Measurements from ENCODE around the gene UQCC5. TPM values are rescaled to one million over a fixed set of nuclear protein-coding genes. Genes with fewer than 3 reads are reported as not detected.
A peak's percentile ranks its signal among the peaks of the same experiment; 100 is the strongest.

UQCC5 gene
- polyA plus RNA-seq, 1 of the 3 experiments (the other 2 are of a cell fraction) = 124 TPM

GRCh38 chr3:52494886-52495495 is 41.4 kb upstream of the UQCC5 start, which contains the start of gene STAB1:
Gene STAB1 (plus strand): TSS chr3:52495338. CDS start chr3:52495414, 76 bp downstream.
- Histone ChIP-seq H3K4me2 (no peak within 1 kb of the TSS), H3K4me1 (ENCODE audit: control insufficient read depth in 1 of 2, insufficient read depth in 2 of 2, low read depth in 1 of 2, low read length in 1 of 2) (peaks cover 3 to 12% of the 10 kb centered on the region in 2 experiments; a peak in 2 of 4 replicates), H3F3A (replicated peaks; ENCODE audit: insufficient read depth) (no peaks in the 10 kb centered on the region), H3K79me2 (ENCODE audit: insufficient read depth) (no peaks in the 10 kb centered on the region), H3K27ac (ENCODE audit: low read depth in 2 of 2, low read length in 1 of 2) (no peak within 1 kb of the TSS), H4K20me1 (ENCODE audit: insufficient read depth) (no peaks in the 10 kb centered on the region), H3K9me3 (no peaks in the 10 kb centered on the region), H3K36me3 (replicated peaks in 1 of 2; ENCODE audit: control insufficient read depth in 1 of 2, insufficient read depth in 2 of 2, low read length in 1 of 2) (peaks cover 4 to 27% of the 10 kb centered on the region in 2 experiments), H3K4me3 (ENCODE audit: low read depth in 2 of 2, low read length in 1 of 2) (no peak within 1 kb of the TSS), H3K9ac (no peak within 1 kb of the TSS), H2AFZ (ENCODE audit: low read depth) (no peak within 1 kb of the TSS), H3K9me2 (no peaks in the 10 kb centered on the region), H3K27me3 (ENCODE audit: insufficient read depth) (no peaks in the 10 kb centered on the region)
- WGBS (ENCODE audit: low lambda C conversion rate) = 87% methylated on average over 6 of the region's 25 CpGs
- CTCF ChIA-PET = interaction anchor here (1.3 to 2.1 kb wide), 2 partner anchors 13 to 15 kb away, joined by 3 to 8 read pairs; no protein-coding TSS in a partner anchor
- POLR2A ChIA-PET = interaction anchor here (0.6 kb wide), 1 partner anchor 49 kb away, joined by 3 read pairs; no protein-coding TSS in a partner anchor
- DNase-seq = no peak
- TF ChIP-seq TEAD4 (IDR thresholded peaks at IDR 0.05; ENCODE audit: borderline replicate concordance, insufficient read depth) = no peak

GRCh38 chr3:52495777-52496602 is 40.4 kb upstream of the UQCC5 start:
- no peak for DNase-seq
- POLR2A ChIA-PET = interaction anchor here (0.5 to 0.7 kb wide), 3 partner anchors 15 to 98 kb away, joined by 3 read pairs; no protein-coding TSS in a partner anchor

More at GRCh38 chr3:52495777-52496602, 40.4 kb upstream of the UQCC5 start:
- CTCF ChIA-PET = interaction anchor here (1.3 to 2.1 kb wide), 3 partner anchors 14 to 24 kb away, joined by 3 to 8 read pairs (median 3); no protein-coding TSS in a partner anchor
- TF ChIP-seq REST (IDR thresholded peaks at IDR 0.05; ENCODE audit: low read depth, low read length) (no peak), FOSL2 (IDR thresholded peaks at IDR 0.05; ENCODE audit: borderline replicate concordance, low read depth) (peak; percentile 38; the same call in 1 of the 2 replicates), EP300 (IDR thresholded peaks at IDR 0.05; ENCODE audit: borderline replicate concordance in 1 of 2, low read depth in 1 of 2, low read length in 1 of 2) (no peak), TCF12 (IDR thresholded peaks at IDR 0.05) (no peak), MAX (IDR thresholded peaks at IDR 0.05; ENCODE audit: low read depth) (no peak), TEAD4 (IDR thresholded peaks at IDR 0.05; ENCODE audit: borderline replicate concordance, insufficient read depth) (no peak)
- Histone ChIP-seq H2AFZ (ENCODE audit: low read depth) (no peak overlapping the region), H3K79me2 (ENCODE audit: insufficient read depth) (no peaks in the 10 kb centered on the region), H3K27ac (ENCODE audit: low read depth in 2 of 2, low read length in 1 of 2) (no peak overlapping the region), H3K4me1 (ENCODE audit: control insufficient read depth in 1 of 2, insufficient read depth in 2 of 2, low read depth in 1 of 2, low read length in 1 of 2) (peaks cover 0 to 14% of the 10 kb centered on the region in 2 experiments; a peak in 1 of 4 replicates), H3K4me3 (ENCODE audit: low read depth in 2 of 2, low read length in 1 of 2) (no peak overlapping the region), H3K9ac (no peak overlapping the region), H3K27me3 (ENCODE audit: insufficient read depth) (no peaks in the 10 kb centered on the region), H3K9me3 (no peaks in the 10 kb centered on the region), H3K36me3 (replicated peaks in 1 of 2; ENCODE audit: control insufficient read depth in 1 of 2, insufficient read depth in 2 of 2, low read length in 1 of 2) (peaks cover 4 to 18% of the 10 kb centered on the region in 2 experiments), H4K20me1 (ENCODE audit: insufficient read depth) (no peaks in the 10 kb centered on the region), H3K4me2 (no peak overlapping the region), H3F3A (replicated peaks; ENCODE audit: insufficient read depth) (no peaks in the 10 kb centered on the region), H3K9me2 (no peaks in the 10 kb centered on the region)
- WGBS (ENCODE audit: low lambda C conversion rate) = 62% methylated on average over 5 of the region's 16 CpGs

All from SK-N-SH (cell line).